Measurements from ENCODE around the gene SLC15A2.

Gene SLC15A2

GRCh38 chr3:121975702-121976302 is 81.6 kb downstream of the SLC15A2 start:
- in situ Hi-C loops (cut with MboI; ENCODE audit: low pct_unique_long_range_greater_than_20kb, low sequenced_read_pairs) = no loop called here
- DNase-seq = no peak

DNA sequence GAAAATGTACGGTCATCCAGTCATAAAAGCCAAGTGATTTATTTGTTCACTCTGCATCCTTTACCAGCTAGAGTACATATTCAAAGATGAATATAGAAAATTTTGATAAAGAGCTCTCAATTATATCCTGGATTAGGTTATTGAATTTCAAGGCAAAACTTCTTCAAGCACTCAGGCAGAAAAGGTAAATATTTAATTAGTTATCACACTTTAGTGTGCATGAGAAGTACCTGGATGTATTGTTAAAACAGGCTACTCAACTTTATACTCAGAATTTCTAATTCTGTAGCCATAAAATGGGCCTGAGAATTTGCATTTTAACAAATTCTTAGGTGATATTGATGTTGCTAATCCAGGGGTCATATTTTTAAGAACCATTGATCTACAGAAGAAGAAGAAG is 82.5 kb downstream of the SLC15A2 start:
- no peak for DNase-seq
- in situ Hi-C loops (cut with MboI; ENCODE audit: low pct_unique_long_range_greater_than_20kb, low sequenced_read_pairs) = no loop called here

DNA sequence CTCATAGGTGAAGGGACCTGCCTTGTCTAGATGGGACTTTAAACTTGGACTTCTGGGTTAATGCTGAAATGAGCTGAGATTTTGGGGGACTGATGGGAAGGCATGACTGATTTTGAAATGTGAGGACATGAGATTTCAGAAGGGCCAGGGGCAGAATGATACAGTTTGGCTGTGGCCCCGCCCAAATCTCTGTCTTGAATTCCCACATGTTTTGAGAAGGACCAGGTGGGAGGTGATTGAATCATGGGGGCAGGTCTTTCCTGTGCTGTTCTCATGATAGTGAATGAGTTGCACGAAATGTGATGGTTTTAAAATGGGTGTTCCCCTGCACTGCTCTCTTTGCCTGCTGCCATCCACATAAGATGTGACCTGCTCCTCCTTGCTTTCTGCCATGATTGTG is 85.0 kb downstream of the SLC15A2 start:
- no peak for DNase-seq
- in situ Hi-C loops (cut with MboI; ENCODE audit: low pct_unique_long_range_greater_than_20kb, low sequenced_read_pairs) = no loop called here

DNA sequence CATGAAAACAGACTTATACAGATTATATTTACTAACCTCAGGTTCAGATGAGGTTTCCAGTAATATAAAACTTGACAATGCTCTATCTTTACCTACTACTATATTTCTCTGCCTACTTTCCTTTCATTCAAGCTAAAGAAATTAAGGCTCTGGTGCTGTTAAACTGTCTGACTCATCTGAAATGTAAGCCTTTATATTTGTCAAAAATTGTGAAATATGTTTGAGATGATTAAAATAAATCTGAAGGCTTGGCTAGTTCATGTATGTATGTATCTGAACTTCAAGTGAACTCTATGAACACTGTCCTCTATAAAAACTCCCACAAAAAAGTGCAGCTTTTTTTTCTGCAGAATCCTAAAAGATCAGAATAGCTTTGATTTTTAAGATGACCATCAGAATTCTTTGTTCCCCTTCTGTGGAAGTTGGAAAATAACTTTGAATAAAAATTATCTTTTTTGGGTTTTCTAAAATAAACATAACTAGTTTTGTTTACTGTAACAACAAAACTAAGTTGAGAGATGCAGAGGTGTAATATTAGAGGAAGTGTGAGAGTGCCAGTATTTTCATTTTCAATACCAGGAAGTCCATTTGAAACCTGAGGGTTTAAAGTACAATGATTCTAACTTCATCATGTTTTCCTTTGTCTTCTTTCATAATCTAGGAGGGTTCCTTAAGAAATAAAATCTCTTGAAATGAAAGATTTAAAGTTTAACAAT is 85.7 kb downstream of the SLC15A2 start:
- no peak for DNase-seq
- in situ Hi-C loops (cut with MboI; ENCODE audit: low pct_unique_long_range_greater_than_20kb, low sequenced_read_pairs) = no loop called here

DNA sequence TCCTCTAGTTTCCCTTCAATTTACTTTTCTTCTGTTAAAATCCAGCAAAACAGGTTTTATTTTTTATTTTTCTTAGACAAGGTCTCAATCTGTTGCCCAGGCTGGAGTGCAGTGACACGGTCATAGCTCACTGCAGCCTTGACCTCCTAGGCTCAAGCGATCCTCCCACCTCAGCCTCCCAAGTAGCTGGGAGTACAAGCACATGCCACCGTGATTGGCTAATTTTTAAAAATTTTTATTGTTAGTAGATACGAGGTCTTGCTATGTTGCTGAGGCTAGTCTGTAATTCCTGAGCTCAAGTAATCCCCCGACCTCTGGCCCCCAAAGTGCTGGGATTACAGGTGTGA is 86.2 kb downstream of the SLC15A2 start:
- in situ Hi-C loops (cut with MboI; ENCODE audit: low pct_unique_long_range_greater_than_20kb, low sequenced_read_pairs) = no loop called here
- DNase-seq = no peak

DNA sequence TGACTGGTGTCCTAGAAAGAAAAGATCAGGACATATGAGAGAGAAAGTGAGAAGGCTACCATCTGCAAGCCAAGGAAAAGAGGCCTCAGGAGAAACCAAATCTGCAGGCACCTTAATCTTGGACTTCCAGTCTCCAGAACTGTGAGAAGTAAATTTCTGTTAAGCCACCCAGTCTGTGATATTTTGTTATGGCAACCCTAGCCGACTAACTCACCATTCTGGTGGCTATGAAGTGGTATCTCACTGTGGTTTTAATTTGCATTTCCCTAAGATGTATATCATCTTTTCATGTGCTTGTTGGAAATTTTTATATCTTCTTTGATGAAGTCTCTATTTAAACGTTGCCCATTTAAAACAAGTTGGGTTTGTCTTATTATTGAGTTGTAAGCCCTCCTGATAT is 87.3 kb downstream of the SLC15A2 start:
- DNase-seq = no peak
- in situ Hi-C loops (cut with MboI; ENCODE audit: low pct_unique_long_range_greater_than_20kb, low sequenced_read_pairs) = no loop called here

DNA sequence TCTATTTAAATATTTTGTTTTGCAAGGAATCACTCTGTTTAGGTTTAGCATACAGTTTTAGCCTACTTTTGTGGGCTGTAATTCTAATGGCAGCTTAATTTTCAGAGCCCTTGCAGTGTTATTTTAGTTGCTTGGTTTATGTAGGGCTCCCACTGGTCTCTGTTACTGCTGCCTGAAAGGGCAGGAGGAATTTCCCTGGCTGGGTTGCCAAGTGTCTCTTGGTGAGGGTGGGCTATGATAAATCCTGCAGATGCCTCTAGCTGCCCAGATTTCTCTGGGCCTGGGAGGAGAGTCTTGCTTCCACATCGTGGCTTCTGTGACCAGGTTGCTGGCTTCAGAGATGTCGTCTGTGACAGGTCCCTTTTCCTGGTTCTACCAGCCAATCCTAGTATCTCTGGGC is 91.6 kb downstream of the SLC15A2 start:
- in situ Hi-C loops (cut with MboI; ENCODE audit: low pct_unique_long_range_greater_than_20kb, low sequenced_read_pairs) = no loop called here
- no peak for DNase-seq

- in situ Hi-C loops (cut with MboI; ENCODE audit: low pct_unique_long_range_greater_than_20kb, low sequenced_read_pairs) = no loop called here
Observed at GRCh38 chr3:121988146-121988545, 93.9 kb downstream of the SLC15A2 start.

GRCh38 chr3:121989943-121990342 is 95.7 kb downstream of the SLC15A2 start:
- in situ Hi-C loops (cut with MboI; ENCODE audit: low pct_unique_long_range_greater_than_20kb, low sequenced_read_pairs) = no loop called here
- peak; percentile 51 for DNase-seq

More at GRCh38 chr3:121988146-121988545, 93.9 kb downstream of the SLC15A2 start:
- DNase-seq = no peak

- in situ Hi-C loops (cut with MboI; ENCODE audit: low pct_unique_long_range_greater_than_20kb, low sequenced_read_pairs) = no loop called here
- no peak for DNase-seq
Observed at GRCh38 chr3:121992601-121993560, 98.7 kb downstream of the SLC15A2 start.
